Activated gamma-delta T cell treated with anti-CD3 and anti-CD28 coated beads, Interleukin-2, amount 50 U/mL, for 16 hours (primary cell): ENCODE data around the gene ANKS1B.
"Not testable (repeated sequence)": the region's sequence is repeated elsewhere in the genome, so short reads cannot be mapped to it uniquely, and the experiment has no call there.

Experiments
- DNase-seq: peaks from one replicate; pipeline ENCODE4 v3.0.0-alpha.2; 2020; ENCODE audit warnings: low read depth

The ANKS1B gene

GRCh38 chr12:98870504-98870903 lies 1114.2 kb downstream of the ANKS1B start:
- DNase-seq = no peak

- DNase-seq = no peak
Observed at GRCh38 chr12:98869886-98870503, 1114.7 kb downstream of the ANKS1B start.

- no peak for DNase-seq
Observed at GRCh38 chr12:98868538-98868937, 1116.2 kb downstream of the ANKS1B start.

- DNase-seq = no peak
Observed at GRCh38 chr12:98868076-98868475, 1116.7 kb downstream of the ANKS1B start.

DNA sequence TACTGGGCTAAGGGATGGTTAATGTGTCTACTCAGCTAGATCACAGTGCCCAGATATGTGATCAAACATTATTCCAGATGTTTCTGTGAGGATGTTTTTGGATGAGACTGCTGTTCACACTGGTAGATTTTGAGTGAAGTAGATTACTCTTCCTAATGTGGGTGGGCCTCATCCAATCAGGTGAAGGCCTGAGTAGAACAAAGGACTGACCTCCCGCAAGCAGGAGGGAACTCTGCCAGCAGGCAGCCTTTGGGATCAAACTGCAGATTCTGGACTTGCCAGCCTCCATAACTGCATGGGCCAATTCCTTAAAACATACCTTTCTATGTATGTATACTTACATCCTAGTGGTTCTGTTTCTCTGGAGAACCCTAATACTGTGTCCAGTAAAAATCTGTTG lies 1120.4 kb downstream of the ANKS1B start:
- DNase-seq = no peak

DNA sequence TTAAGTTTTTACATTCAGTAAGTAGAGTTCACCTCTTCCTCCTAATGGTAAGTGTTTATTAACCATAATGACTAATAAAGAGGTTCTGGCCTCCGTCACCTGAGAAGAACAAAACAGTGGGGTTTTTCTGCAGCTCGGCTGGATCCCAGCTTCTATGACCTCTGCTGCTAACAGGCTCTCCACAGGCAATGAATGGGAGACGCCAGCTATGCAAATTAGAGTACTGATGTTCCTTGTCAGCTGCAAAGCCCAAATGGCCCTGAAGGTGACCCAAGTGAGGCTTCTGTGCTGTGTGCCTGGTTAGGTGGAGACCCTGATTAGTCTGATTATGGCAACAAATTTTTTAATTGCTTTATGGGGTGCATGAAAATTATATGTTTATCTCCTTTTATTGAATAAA lies 1121.6 kb downstream of the ANKS1B start:
- DNase-seq = no peak

- no peak for DNase-seq
Observed at GRCh38 chr12:98861251-98861650, 1123.5 kb downstream of the ANKS1B start.

- no peak for DNase-seq
Observed at GRCh38 chr12:98856897-98857540, 1127.7 kb downstream of the ANKS1B start.

- DNase-seq = no peak
Observed at GRCh38 chr12:98852181-98852580, 1132.6 kb downstream of the ANKS1B start.

- no peak for DNase-seq
Observed at GRCh38 chr12:98847242-98847641, 1137.5 kb downstream of the ANKS1B start.

- DNase-seq = no peak
Observed at GRCh38 chr12:98845957-98846356, 1138.8 kb downstream of the ANKS1B start.

GRCh38 chr12:98840325-98840724 lies 1144.4 kb downstream of the ANKS1B start:
- DNase-seq = no peak

DNA sequence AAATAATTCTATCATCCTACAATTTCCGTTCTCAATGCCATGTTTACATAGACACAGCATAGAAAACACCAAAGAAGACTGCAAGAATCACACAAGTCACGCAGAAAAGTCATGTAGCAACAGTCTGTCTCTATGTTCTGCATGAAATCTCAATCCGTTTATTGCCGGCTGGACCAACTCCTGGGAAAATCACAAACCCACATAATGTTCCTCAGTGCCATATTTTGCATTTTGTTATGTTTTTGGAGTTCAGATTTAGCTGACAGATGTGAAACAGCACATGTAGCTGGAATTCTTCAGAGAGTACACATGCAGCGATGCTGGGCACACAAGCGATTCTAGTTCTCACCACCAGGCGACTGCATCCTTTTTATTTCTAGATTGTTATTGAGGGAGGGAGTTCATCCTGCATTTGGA lies 1146.5 kb downstream of the ANKS1B start:
- no peak for DNase-seq

DNA sequence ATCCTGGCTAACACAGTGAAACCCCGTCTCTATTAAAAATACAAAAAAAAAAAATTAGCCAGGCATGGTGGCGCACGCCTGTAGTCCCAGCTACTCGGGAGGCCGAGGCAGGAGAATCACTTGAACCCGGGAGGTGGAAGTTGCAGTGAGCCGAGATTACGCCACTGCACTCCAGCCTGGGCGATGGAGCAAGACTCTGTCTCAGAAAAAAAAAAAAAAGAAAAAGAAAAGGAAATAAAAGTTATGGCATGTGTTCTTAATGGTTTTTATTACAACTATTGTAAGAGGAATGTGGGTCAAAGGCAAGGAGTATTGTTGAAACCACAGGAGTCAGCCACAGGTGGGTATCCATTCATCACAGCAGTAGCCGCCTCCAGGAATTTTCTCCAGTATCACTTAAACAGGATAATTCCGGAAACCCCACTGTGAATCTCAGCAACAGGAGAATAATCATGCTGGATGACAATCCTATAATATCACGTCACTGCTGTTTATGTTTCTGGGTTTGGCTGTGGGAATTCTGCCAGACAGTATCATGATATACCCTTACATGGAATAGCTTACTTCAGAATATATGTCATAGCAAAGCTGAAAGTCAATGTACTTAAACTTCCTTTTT lies 1147.5 kb downstream of the ANKS1B start:
- DNase-seq = not testable (repeated sequence)

DNA sequence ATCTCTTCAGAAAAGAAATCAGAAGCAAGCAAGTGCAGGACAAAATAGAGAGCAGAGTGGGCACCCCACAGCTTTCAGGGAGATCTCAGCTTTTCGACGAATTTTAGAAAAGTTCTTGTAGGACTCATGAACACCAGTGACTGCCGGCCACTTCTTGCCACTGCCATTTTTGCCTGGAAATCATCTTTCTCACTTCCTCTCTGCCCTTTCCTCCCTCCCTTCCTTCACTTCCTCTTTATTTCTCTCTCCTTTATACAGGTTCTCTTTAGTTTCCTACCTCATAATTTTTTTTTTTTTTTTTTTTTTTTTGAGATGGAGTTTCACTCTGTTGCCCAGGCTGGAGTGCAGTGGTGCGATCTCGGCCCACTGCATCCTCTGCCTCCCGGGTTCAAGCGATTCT lies 1154.1 kb downstream of the ANKS1B start:
- DNase-seq = no peak

- DNase-seq = no peak
Observed at GRCh38 chr12:98828802-98829600, 1155.7 kb downstream of the ANKS1B start.

GRCh38 chr12:98823012-98823411 lies 1161.7 kb downstream of the ANKS1B start:
- no peak for DNase-seq

GRCh38 chr12:98821866-98822265 lies 1162.9 kb downstream of the ANKS1B start:
- DNase-seq = no peak

DNA sequence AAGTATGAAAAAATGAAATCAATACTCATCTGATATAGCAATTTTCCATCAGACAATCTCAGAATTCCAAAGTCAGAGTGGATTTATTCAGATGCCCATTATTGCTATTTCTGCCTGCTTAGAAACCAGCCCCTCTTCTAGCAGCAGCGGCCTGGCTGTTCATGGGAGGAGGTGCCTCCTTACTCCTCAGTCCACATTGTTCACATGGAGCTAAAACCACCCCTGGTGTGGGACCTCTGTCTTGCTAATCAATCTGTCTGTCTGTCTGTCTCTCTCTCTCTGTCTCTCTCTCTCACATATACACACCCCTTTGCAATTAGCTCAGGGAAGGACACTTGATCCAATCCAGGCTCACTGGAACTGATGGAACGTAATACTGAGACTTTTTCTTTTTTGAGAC lies 1163.5 kb downstream of the ANKS1B start:
- DNase-seq = no peak

DNA sequence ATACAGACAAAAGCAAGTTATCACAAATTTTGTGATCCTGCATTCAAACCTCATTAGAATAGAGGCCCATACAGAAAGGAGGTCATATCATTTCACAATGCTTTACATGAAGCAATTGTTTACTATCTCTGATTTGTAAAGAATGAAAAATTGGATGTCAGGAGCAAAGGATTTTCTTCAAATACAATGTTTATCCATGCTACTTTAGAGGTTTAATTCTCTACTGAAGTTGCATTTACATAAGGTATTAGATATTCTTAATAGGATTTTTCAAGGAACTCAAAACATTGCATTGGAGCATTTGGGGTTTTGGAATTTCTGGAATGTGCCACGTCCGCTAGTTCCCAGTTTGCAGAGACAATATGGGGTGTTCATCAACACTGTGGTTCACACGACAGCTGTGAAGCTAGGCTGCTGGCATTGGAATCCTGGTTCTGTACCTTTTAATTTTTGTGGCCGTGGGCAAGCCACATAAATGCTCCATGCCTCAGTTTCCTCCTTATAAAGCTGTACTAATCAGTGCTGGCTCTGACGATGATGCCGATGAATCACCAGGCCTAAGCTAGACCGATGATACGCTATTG lies 1164.8 kb downstream of the ANKS1B start:
- DNase-seq = no peak

DNA sequence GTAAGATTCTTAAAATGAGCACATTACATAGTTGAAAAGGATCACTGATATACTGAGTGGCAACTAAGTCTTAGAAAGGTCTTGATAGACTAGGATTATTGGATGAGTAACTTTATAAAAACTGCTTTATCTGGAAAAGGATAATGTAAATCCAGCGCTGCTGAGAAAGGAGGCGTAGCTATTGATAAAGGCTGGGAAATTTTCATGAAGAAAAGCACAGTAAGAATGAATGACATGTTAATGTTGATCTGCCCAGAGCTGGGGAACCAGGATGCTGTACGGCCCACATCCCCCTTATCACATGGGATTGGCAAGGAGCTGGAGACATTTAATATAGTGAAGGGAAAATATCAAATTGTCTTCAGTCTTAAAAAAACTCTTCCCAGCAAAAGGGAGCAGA lies 1165.7 kb downstream of the ANKS1B start:
- DNase-seq = no peak

DNA sequence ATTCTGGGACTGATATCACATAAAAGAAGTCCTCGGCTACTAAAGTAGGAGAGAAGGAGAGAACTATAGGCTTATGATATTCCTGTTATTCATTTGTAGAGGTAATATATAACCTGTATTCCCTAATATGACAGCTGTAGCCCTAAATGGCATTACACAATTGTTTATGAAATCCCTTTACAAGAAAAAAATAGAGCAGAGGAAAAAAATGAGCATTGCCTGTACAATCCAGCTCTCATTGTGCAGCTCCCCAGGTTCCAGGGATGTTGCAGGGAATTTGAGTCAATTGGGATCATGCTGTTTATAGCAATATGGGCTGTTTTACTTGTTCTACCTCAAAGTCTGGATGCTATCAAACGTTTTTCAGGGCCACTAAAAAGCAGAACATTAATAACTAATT lies 1166.5 kb downstream of the ANKS1B start:
- DNase-seq = no peak
